ENCODE data around the gene LYPD4. TPM values are rescaled to one million over a fixed set of nuclear protein-coding genes. Genes with fewer than 3 reads are reported as not detected.
A peak's percentile ranks its signal among the peaks of the same experiment; 100 is the strongest.

LYPD4 gene
- polyA plus RNA-seq, 1 experiment = not detected

DNA sequence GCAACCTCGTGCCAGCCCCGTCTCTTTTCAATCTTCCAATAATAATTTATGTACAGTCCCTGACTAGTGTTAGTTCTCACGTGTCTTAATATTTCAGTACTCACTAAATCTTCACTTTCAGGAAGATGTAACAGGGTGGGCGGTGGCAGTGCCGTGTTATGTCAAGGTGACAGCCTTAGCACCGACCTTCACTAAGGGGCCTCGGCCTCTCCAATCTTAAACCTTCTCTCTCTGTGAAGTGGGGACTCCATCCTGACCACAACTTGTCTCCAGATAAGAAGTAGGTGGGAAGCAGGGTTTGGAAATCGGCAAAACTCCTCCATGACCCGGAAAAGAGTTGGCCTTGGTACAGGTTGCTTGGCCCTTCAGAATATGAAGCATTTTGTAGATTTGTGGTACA is 17.4 kb upstream of the LYPD4 start:
- no peak for DNase-seq (ENCODE audit: low read depth)
- TF ChIP-seq, protein P1, sequence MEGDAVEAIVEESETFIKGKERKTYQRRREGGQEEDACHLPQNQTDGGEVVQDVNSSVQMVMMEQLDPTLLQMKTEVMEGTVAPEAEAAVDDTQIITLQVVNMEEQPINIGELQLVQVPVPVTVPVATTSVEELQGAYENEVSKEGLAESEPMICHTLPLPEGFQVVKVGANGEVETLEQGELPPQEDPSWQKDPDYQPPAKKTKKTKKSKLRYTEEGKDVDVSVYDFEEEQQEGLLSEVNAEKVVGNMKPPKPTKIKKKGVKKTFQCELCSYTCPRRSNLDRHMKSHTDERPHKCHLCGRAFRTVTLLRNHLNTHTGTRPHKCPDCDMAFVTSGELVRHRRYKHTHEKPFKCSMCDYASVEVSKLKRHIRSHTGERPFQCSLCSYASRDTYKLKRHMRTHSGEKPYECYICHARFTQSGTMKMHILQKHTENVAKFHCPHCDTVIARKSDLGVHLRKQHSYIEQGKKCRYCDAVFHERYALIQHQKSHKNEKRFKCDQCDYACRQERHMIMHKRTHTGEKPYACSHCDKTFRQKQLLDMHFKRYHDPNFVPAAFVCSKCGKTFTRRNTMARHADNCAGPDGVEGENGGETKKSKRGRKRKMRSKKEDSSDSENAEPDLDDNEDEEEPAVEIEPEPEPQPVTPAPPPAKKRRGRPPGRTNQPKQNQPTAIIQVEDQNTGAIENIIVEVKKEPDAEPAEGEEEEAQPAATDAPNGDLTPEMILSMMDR (IDR thresholded peaks at IDR 0.05; ENCODE audit: insufficient read depth, low read depth, low read length) = no peak
- ChIA-PET POLR2A (no interaction called here), CTCF (no interaction called here)
- peaks cover 42% of the 10 kb centered on the region for H3K36me3 ChIP-seq (ENCODE audit: control insufficient read depth, insufficient read depth, low read length)
- no peak overlapping the region for H3K4me3 ChIP-seq (ENCODE audit: low read depth, low read length)
- H3K27me3 ChIP-seq (ENCODE audit: control insufficient read depth, insufficient read depth, low read length) = no peaks in the 10 kb centered on the region

DNA sequence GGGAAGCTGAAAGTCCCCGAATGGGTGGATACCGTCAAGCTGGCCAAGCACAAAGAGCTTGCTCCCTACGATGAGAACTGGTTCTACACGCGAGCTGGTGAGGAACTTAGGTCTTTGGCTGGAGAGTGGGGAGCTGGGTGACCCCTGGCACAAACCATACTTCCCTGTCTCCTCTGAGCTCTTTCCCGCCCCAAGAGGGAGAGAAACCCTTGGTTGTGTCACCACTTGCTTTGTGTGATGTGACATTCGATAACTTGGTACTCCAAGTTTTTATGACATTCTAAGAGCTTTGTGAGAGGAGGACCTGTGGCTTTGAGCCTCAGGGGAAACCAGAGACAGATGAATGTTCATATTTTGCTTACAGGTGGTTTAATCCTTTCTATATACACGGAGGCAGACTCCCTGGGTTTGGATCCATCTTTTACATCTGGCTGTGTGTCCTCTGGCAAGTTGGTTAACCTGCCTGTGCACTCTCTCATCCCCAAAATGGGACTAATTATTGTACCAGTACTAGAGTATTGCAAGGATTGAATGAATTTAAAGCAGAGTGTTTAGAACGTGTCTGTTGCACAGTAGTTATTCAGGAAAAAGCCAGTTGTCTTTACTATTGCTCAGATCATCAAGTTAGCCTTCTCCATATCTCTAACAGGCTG is 16.8 kb upstream of the LYPD4 start:
- Histone ChIP-seq H3K27me3 (ENCODE audit: control insufficient read depth, insufficient read depth, low read length) (no peaks in the 10 kb centered on the region), H3K4me3 (ENCODE audit: low read depth, low read length) (peak overlapping the region; percentile 94), H3K36me3 (ENCODE audit: control insufficient read depth, insufficient read depth, low read length) (peaks cover 38% of the 10 kb centered on the region)
- POLR2A ChIA-PET = interaction anchor here (0.7 kb wide), 1 partner anchor 11 kb away, joined by 4 read pairs; no protein-coding TSS in a partner anchor
- TF ChIP-seq, protein P1 (IDR thresholded peaks at IDR 0.05; ENCODE audit: insufficient read depth, low read depth, low read length) = no peak
- no peak for DNase-seq (ENCODE audit: low read depth)
- CTCF ChIA-PET = interaction anchor here (0.6 to 2.6 kb wide), 3 partner anchors 8 to 95 kb away, joined by 3 to 7 read pairs (median 3); no protein-coding TSS in a partner anchor

DNA sequence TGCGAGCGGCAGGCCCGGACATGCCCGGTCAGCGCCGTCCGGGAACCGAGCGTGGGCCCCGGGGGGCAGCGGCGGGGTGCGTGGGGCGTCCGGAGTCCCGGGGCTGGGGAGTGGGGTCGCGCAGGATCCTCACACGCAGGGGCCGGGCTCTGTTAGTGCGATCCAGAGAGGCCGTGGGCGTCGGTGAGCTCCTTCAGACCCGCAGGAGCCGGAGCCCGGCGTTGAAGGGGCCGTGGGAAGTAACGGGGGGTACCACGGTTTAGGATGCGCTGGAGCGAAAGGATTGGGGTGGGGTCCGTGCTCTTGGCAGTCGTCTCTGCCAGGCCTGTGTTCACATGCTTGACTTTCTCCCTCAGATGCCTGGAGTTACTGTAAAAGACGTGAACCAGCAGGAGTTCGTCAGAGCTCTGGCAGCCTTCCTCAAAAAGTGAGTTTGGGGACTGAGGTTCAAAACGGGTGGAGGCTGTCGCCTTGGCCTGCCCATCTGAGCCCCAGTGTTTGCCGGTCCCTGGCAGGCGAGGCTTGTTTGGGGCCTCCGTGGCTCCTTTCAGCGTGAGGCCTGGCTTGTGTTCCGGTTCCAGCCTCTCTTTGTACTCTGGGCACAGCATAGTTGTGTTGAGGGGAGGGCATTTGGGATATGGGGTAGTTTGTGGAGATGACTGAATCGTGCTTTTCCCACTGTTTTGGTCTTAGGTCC is 16.1 kb upstream of the LYPD4 start:
- CTCF ChIA-PET = interaction anchor here (0.6 to 2.6 kb wide), 7 partner anchors 9 to 540 kb away, joined by 3 to 7 read pairs (median 4); no protein-coding TSS in a partner anchor
- TF ChIP-seq, protein P1 (IDR thresholded peaks at IDR 0.05; ENCODE audit: insufficient read depth, low read depth, low read length) = no peak
- H3K36me3 ChIP-seq (ENCODE audit: control insufficient read depth, insufficient read depth, low read length) = peaks cover 37% of the 10 kb centered on the region

DNA sequence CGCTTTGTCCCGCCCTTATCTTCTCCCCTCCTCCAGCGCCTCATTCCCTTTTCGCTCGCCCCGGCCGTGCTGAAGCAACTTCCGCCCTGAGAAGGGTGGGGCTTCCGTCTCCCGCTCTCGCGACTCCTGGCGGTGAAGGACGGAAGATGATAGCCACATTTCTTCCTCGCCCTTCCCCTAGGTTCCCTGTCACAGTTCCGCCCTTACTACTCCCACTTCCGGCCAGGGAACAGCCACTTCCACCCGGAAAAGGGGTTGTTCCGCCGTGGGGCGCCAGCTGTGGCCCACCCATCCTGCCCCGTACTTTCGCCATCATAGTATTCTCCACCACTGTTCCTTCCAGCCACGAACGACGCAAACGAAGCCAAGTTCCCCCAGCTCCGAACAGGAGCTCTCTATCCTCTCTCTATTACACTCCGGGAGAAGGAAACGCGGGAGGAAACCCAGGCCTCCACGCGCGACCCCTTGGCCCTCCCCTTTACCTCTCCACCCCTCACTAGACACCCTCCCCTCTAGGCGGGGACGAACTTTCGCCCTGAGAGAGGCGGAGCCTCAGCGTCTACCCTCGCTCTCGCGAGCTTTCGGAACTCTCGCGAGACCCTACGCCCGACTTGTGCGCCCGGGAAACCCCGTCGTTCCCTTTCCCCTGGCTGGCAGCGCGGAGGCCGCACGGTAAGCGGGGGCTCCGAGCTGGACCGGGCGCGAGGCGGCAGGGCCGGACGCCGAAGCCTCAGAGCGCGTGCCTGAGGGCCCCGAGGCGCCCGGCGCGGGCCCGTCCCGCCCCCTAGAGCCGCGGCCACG is 15.3 kb upstream of the LYPD4 start, which contains the start of gene RPS19:
Gene RPS19, plus strand, starts transcription at position 638 of the 801 bp plus-strand sequence. CDS start 520 bp downstream, outside the sequence.
- Histone ChIP-seq H3K4me3 (ENCODE audit: low read depth, low read length) (peak within 1 kb of the TSS; percentile 94), H3K27me3 (ENCODE audit: control insufficient read depth, insufficient read depth, low read length) (no peaks in the 10 kb centered on the region), H3K36me3 (ENCODE audit: control insufficient read depth, insufficient read depth, low read length) (peaks cover 34% of the 10 kb centered on the region)
- CTCF ChIA-PET = interaction anchor here (0.6 to 2.6 kb wide), 11 partner anchors 9 to 1619 kb away, joined by 3 to 7 read pairs (median 6); no protein-coding TSS in a partner anchor
- TF ChIP-seq, protein P1 (IDR thresholded peaks at IDR 0.05; ENCODE audit: insufficient read depth, low read depth, low read length) = peak; percentile 65
- peak; percentile 95 for DNase-seq (ENCODE audit: low read depth)
- POLR2A ChIA-PET = no interaction called here

More for the DNA sequence above, 16.1 kb upstream of the LYPD4 start:
- peak overlapping the region; percentile 94 for H3K4me3 ChIP-seq (ENCODE audit: low read depth, low read length)
- H3K27me3 ChIP-seq (ENCODE audit: control insufficient read depth, insufficient read depth, low read length) = no peaks in the 10 kb centered on the region
- POLR2A ChIA-PET = interaction anchor here (0.7 kb wide), 1 partner anchor 12 kb away, joined by 4 read pairs; no protein-coding TSS in a partner anchor
- no peak for DNase-seq (ENCODE audit: low read depth)
